ENCODE measurements around the gene SNX18.

- TF ChIP-seq EZH2 (IDR thresholded peaks at IDR 0.05; ENCODE audit: low read length) = no peak
- TF ChIP-seq, protein P1, sequence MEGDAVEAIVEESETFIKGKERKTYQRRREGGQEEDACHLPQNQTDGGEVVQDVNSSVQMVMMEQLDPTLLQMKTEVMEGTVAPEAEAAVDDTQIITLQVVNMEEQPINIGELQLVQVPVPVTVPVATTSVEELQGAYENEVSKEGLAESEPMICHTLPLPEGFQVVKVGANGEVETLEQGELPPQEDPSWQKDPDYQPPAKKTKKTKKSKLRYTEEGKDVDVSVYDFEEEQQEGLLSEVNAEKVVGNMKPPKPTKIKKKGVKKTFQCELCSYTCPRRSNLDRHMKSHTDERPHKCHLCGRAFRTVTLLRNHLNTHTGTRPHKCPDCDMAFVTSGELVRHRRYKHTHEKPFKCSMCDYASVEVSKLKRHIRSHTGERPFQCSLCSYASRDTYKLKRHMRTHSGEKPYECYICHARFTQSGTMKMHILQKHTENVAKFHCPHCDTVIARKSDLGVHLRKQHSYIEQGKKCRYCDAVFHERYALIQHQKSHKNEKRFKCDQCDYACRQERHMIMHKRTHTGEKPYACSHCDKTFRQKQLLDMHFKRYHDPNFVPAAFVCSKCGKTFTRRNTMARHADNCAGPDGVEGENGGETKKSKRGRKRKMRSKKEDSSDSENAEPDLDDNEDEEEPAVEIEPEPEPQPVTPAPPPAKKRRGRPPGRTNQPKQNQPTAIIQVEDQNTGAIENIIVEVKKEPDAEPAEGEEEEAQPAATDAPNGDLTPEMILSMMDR (optimal IDR thresholded peaks at IDR 0.05 in 1 of 3, IDR thresholded peaks at IDR 0.05 in 1 of 3, conservative IDR thresholded peaks at IDR 0.05 in 1 of 3; ENCODE audit: extremely low read depth in 1 of 3, insufficient read depth in 2 of 3, low read length in 3 of 3) = no peak
These were observed 416 bp upstream of the SNX18 start for GRCh38 chr5:54517174-54517511.

Measured in keratinocyte (primary cell).